GM19395 (cell line): ENCODE measurements around the gene XRCC4.
"Not testable (repeated sequence)": the region's sequence is repeated elsewhere in the genome, so short reads cannot be mapped to it uniquely, and the experiment has no call there.

Experiments
- ATAC-seq: cut with Tn5 transposase; IDR thresholded peaks from one replicate; pipeline ENCODE4 v1.9.1; 2021; ENCODE audit warnings: mild to moderate bottlenecking, moderate library complexity; ENCODE audit not compliant: unreplicated experiment

The XRCC4 gene

DNA sequence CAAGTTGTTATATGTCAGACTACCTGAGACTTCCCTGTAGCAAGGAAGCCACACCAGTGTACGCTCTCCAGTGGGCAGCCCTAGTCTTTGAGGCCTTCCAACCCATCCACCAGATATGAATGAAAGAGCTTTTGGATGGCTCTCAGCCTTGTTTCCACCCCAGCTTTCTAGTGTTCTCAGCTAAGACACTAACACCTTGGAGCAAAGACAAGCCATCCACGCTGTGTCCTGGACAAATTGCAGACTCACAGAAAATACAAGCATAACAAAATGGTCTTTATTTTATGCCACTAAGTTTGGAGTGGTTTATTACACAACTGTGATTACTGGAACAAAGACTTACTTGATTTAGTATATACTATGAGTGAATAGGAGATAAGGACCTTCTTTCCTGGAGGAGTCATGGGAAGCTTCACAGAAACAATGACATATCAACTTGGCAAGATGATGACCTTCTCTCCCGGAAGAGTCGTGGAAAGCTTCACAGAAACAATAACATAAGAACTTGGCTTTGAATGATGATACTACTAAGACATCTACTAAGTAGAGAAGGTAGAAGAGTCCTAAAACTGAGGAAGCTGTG, 260.2 kb downstream of the XRCC4 start:
- ATAC-seq = no peak

DNA sequence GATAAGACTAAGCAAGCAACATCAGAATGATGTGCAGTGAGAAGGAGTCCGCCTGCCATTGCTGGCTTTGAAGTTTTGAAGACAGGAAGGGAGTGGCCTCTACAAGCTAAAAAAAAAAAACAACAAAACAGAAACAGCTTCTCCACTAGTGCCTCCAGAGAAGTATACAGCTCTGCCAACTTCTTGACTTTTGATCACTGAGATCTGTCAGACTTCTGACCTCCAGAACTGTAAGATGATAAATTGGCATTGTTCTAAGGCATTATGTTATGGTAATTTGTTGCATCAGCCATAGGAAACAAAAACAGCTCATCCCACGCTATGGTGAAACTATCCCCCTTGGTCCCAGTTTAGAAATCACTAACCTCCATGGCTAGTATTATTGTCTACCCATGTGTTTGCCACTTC, 263.2 kb downstream of the XRCC4 start:
- peak; percentile 88 for ATAC-seq

DNA sequence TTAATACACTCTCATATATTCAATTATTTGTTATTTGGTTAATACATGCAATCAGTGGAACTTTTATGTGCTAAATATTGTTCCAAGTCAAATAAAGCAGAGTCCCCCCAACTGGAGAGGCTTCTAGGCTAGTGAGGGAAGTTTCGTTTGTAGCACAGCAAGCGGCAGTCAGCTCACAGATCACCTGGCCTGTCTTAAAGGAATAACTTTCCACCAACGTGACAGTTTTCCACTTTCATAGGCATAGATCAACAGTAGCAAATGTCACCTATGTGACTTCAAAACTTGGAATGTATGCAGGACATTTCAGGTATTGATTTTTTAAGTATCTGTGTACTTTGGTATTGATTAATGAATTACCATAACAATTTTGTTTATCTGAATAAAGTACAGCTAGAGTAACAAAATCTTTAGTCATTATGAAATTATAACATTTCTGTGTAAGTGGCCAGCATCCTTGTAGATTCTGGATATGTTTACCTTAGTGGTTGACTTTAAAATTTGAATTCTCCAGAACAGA, 264.5 kb downstream of the XRCC4 start:
- no peak for ATAC-seq

DNA sequence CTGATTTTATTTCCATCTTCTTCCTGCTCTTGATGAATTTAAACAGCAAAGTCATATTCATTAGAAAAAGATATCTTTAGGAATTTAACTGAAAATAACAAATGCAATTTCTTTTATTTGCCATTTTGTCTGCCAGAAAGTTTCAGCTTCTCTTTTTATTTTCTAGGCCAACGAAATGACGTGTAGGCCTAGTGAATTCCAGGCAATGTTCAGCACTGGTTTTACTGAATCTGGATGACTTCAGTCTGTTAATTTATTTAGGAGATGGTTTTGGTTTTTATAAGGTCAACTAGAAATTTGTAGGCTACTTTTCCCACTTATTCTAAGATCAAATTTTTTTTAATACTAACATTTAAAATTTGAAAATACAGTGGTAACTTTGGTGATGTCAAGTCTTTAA, 265.1 kb downstream of the XRCC4 start:
- ATAC-seq = no peak

DNA sequence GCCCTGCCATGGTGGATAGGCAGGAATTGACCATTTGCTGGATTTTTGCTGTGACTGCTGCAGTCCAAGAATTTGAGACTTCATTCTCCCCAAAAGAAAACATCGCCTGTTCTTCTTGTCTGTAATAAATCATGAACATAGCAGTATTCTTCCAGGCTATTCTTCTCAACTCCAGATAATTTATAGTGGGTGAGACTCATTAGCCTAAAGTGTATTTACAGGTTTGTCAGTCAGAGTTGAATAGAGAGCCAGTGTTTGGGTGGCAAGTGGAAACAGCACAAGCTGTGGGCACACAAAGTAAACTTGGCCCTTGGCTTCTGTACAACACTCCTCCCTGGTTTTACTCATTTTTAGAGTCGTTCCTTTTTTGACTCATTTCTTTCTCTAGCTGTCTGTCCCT, 266.0 kb downstream of the XRCC4 start:
- ATAC-seq = no peak

DNA sequence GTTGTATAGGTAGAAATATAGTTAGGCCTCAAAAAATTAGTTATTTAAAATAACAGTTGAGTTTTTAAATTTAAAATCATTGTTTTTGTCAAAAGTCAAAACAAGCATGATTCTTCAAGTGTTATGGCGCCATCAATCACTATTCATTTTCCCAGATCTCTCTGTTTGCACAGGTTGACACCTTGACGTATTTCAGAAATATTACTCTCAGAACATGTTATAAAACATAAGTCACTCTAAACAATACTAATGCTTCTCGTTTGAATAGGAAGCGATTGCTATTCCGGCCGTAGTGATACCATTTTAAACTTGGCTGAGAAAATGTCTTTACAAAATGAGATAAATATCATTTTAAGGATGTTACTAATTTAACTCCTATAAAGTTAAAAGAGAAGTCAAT, 268.1 kb downstream of the XRCC4 start:
- no peak for ATAC-seq

DNA sequence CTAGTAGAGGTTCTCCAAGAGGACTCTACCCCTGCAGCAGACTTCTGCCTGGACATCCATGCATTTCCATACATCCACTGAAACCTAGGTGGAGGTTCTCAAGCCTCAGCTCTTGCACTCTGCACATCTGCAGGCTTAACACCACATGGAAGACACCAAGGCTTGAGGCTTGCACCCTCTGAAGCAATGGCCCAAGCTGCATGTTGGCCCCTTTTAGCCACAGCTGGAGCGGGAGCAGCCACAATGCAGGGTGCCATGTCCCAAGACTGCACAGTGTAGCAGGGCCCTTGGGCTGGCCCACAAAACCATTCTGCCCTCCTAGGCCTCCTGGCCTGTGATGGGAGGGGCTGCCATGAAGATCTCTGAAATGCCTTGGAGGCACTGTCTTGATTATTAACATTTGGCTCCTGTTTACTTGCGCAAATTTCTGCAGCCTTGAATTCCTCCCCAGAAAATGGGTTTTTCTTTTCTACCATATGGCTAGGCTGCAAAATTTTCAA, 271.0 kb downstream of the XRCC4 start:
- ATAC-seq = no peak

DNA sequence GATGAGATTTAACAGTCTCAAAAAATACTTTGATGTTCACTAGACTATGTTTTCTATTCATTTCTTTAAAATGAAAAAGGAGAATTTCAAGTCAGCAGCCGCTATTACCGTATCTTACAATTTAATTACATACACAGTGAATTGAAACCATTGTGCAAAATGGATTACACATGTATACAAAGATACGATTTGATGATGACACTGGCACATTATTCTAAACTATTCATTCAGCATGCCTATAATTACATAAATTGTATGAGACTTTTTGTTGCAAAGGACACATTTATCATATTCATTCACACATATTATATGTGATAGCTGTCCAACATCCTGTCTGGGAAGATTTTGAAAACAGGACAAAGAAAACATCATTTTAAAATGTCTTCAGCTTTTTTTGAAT, 275.9 kb downstream of the XRCC4 start:
- ATAC-seq = no peak

DNA sequence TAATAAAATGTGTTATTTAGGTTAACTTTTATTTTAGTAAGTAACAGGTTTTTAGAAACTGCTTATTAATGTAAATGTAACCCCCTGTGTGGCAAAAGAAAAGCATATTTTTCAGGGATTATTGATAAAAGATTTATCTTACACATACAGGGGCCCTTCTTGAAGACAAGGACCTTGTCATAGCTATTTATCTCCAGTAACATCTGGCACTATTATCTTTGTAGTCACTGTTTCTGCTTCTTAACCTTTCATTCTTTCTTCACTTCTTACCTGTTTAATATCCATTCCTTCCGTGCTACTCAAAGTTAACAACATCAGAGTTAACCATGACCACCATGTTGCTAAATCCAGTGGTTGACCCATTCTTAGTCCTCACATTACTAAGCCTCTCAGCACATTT, 276.4 kb downstream of the XRCC4 start:
- ATAC-seq = no peak

DNA sequence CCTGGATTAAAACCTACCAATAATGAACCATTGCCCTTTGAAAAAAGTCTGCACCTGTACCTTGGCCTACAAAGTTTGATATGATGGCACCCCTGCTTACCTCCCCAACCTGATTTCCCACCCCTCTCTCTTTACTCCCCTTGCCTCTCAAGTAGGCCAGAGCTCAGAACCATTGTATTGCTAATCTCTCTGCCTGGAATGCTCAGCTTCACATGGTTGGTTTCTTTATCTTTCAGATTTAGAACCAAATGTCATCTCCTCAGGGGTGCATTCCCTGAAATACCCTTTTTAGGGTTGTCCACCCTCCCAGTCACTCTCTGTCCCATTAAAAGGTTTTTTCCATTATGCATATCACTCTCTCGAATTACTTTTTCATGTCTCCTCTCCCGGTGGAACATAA, 277.6 kb downstream of the XRCC4 start:
- no peak for ATAC-seq

DNA sequence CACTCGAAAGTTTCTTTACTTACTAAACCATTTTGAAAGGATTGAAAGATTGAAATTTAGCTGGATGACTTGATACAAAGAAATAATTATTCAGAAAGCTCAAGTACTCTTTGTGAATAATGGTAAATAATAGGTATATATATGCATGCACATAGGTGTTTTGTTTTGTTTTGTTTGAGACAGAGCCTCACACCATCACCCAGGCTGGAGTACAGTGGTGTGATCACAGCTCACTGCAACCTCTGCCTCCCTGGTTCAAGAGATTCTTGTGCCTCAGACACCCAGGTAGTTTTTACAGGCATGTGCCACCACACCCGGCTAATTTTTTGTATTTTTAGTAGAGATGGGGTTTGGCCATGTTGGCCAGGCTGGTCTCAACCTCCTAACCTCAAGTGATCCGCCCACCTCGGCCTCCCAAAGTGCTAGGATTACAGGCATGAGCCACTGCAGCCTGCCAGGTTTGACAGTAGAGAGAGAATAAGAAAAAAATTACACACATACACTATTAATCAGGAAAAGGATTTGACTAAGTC, 278.2 kb downstream of the XRCC4 start:
- ATAC-seq = not testable (repeated sequence)

DNA sequence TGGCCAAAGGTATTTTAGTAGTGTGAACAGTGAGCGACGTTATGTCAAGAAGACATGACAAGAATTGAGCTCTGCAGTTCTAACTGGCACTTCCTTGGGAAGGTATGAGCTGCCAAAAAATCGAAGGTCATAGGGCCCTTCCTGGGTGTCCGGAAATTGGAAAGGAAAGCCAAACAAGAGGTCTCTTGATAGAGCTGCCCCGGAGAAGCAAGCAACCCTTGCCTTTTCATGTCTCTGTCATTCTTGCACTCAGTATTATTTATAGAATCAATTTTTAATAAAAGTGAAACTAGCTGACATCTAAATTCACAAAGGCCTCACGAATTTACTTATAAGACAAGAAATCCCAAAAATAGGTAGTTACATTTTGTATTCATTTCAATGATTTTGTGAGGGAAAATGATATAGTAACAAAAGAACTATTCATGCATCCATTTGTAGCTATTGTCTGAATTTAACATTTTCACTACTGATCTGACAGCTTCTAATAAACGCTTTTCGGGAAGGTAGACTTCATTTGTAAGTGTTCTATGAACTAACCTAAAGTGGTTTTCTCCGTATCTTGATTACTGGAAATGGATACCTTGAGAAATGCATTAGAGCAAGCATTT, 280.4 kb downstream of the XRCC4 start:
- no peak for ATAC-seq

DNA sequence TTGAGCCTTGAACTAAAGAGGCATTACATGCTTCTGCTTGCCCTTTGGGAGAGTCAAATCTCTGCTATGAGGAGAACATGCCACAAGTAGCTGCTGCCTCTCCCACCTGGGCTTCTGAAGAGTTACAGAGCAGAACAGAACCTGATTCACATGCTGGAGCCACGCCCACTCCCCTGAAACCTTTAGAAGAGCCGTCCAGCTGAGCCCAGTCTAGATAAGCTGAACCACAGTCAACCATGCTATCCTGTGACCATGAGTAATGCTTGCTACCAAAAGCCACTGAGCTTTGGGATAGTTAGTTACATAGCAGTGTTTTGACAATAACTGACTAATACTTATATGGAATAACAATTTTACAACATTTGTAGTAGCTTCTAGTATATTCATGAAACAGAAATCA, 283.2 kb downstream of the XRCC4 start:
- no peak for ATAC-seq

DNA sequence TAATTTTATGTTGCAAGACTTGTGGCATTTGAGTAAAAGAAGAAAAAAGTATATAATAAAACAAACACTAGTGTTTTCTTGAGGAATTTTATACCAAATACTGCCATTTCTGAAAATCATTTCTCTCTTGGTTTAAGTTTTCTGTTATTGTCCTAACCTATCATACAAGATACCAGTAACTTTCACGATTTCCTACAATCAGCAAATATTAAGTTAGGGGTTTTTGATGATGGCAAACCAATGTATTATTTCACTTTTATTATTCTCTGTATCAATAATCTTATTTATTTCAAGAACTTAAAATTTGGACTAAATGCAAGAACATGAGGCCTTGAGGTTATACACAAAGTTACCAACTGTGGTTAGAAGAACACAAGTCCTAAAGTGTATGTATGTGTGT, 285.2 kb downstream of the XRCC4 start:
- no peak for ATAC-seq

DNA sequence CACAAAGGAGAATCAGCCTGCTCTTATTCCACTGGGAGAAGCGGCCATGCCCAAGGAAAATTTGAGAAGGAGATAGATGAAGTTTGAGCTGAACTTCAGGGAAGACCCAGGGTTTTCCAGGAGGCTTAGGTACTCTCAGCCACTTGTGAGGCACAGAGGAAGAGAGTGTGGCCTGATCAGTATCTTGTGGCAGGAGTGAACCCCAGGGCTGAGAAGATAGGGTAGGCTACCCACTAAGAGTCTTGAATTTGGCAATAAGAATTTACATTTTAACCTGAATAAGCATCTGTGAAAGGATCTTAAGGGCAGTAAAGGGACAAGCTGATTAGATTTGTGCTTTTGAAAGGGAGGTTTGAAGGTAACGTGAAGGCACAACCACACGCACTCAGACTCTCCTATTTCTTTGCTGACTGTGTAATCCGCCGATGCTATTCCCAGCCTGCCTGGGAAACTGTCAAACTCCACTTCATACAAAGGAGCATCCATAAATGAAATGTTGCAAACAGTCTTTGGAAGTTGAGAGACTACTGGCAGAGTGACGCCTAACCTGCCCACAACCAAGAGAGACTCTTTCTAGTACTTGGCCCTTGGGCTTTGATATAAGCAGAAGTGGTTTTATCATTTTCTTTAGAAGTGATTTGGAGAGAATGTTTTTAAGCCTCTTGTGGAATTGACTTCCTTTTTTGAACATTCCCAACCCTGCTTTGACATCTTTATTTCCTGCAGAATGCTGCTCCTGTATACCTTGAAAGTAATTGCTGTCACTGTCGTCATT, 286.0 kb downstream of the XRCC4 start:
- no peak for ATAC-seq

DNA sequence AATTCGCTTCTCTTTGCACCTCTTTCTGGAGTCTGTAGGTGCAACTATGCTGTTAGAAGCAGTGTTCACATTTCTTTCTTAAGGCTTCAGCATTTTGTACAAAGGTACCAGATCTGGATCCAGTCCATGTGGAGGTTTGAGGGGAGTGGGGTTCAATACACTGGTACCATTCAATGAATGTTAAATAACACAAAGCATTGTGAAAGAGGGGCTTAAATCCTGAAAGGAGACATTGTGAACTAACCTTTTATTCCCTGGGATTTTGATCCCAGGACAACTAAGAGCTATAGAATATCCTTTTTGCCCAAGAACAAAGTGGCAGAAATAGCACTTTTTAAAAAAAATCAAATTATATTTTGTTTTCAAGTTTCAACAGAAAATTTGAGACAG, 286.5 kb downstream of the XRCC4 start:
- no peak for ATAC-seq

DNA sequence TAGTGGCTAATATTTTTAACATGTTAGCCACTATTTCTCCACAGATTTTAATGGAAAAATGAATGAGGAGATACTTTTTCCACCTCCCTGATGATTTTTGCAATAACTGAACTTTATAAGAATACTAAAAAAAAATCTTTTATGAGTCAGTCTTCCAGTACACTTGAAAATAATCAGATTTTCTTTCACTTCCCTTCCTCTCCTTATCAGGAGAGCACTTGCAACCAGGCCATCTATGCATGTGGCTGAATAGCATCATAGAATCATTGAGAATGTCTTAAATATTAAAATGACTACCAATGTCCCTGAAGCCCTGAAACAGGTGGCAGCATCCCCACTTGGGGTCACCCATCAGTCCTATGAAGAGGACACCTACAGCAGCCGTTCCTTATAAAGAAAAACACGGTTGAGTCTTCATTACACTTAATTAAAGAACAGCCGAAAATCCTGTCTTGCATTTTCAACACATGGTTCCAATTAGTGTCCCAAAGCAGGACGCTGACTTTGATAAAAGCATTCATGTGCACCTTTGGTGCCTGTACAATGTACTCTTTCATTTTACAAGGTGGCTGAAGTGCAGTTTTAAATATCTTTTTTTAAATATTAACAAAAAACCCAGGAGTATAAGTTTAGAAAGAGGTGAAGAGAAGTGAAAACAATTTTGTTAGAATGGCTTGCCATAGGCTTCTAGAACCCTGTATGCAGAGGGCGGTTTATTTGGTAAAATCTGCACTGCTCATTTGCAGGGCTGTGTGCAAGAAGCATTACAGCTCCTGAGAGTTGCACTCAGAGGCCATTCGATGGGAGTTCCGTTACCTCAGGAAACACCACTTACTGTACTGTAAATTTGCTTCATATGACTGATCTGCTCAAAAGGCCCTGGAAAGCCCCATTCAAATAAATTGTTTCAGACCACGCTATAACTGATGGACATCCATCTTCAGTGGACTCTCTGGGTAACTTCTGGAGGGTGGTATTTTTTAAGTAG, 287.3 kb downstream of the XRCC4 start:
- ATAC-seq = peak; percentile 54

DNA sequence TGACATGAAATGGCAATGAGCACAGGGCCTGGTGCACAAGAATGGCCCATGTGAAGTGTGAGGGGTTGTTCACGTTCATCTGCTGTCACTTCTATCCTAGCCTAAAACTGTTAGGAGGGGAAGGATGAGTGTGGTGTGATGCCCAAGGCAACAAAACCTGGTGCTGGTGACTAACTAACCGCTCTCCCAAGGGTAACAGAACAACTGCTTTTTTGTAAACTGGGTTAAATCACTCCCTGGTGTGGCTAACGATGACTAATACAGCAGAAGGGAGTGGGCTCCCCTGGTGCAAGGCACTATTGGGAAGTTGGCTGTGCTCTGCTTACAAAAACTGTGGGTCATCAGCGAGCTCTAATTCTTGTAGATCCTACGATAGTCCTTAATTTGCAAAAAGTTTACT, 291.0 kb downstream of the XRCC4 start:
- ATAC-seq = peak; percentile 39

DNA sequence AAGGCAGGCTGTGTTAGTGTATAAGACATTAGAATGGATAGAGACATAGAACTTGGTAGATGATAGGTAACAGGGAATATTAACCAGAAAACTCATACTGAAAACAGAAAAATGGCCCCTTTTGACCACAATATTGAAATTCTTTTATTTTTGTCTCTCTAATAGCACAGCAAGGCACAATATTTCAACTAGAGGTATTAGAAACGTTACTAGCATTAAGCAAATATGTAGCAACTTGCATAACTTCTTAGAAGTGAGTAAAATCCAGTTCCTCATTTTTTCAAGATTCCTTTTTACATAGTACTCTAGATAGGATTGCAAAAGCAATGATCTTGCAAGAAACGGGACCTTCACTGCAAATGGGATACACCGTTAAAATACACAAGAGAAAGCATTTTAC, 291.5 kb downstream of the XRCC4 start:
- peak; percentile 59 for ATAC-seq

DNA sequence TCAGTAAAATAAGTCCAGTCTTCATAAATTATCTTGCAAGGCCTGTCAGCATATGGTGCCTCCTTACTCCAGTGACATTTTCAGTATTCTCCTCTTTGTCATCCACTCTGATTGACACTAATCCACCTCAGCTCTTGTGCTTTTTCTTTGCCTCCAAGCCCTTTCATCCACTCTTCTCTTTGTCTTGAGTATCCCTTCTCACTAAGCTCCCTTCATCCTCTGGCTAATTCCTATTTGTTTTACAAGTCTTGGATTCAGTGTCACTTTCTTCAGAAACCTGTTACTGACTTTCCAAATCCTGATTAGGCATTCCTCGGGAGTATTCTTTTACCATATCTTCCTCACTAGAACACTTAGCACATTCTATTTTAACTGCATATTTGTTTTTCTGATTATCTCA, 293.6 kb downstream of the XRCC4 start:
- no peak for ATAC-seq

DNA sequence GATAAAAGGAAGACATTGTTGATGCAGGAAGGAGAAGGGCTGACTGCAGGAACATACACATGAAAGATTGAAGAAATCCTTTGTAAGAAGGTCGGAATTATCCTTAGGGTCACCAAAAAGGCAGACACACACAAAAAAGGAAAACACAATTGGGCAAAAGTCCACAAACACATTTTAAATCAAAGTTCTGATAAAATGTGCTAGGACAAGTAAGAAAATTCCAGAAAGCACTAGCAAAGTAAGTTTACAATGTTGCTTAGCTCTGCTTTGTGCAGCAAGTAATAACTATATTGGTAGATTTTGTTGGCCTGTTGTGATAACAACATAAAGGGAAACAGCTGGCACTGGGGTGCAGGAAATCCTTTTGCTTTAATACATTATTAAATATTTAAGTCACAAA, 294.4 kb downstream of the XRCC4 start:
- no peak for ATAC-seq
